IMR-90 (cell line): ENCODE measurements around the gene C19orf25. TPM values are rescaled to one million over a fixed set of nuclear protein-coding genes. Genes with fewer than 3 reads are reported as not detected.

Experiments used
- ATAC-seq: fragments of 200-7000 bp; cut with Tn5 transposase; 2 replicates; pipeline ENCODE4 v1.9.1; 2020; ENCODE audit warnings: low read depth, mild to moderate bottlenecking, moderate library complexity
- BruUV-seq: library from RNA; stranded (reverse); fragments of 400-500 nt; replicated peaks from 2 replicates; lab custom pipeline; 2021; lab: Mats Ljungman, UMichigan
- CTCF ChIA-PET: fragments of 300-600 bp; formaldehyde crosslinking; extraction: SDS; loops from one replicate; lab custom pipeline; 2021; ENCODE audit warnings: antibody characterized with exemption; lab: Yijun Ruan, JAX
- POLR2A ChIA-PET: fragments of 300-600 bp; sonication (Branson Sonifier 250); formaldehyde crosslinking; loops from one replicate; lab custom pipeline; 2022; ENCODE audit warnings: antibody characterized with exemption; ENCODE audit not compliant: unreplicated experiment; lab: Charles Lee
- DNase-seq: peaks from one replicate; pipeline ENCODE4 v3.0.0; 2013
- H2AFZ ChIP-seq: replicated peaks from 2 replicates; pipeline ENCODE3; 2013; ENCODE audit warnings: low read length, mild to moderate bottlenecking; ENCODE audit not compliant: poor library complexity
- H2AK5ac ChIP-seq: 2 replicates; pipeline ENCODE4 v1.6.1; 2013; ENCODE audit warnings: low read depth, low read length, inconsistent platforms
- H2AK9ac ChIP-seq: replicated peaks from 2 replicates; pipeline ENCODE3; 2013; ENCODE audit warnings: mild to moderate bottlenecking, low read depth, low read length, moderate library complexity; ENCODE audit not compliant: poor library complexity
- H2BK120ac ChIP-seq: 2 replicates; pipeline ENCODE4 v1.6.1; 2013; ENCODE audit warnings: low read depth, low read length, inconsistent platforms
- H2BK15ac ChIP-seq: 3 replicates; pipeline ENCODE4 v1.6.1; 2013; ENCODE audit warnings: low read depth, low read length, inconsistent platforms
- H2BK20ac ChIP-seq: 2 replicates; pipeline ENCODE4 v1.6.1; 2013; ENCODE audit warnings: low read depth, mild to moderate bottlenecking, inconsistent platforms, low read length, moderate library complexity
- H2BK5ac ChIP-seq: 2 replicates; pipeline ENCODE4 v1.6.1; 2013; ENCODE audit warnings: mild to moderate bottlenecking, low read depth, low read length, inconsistent platforms; ENCODE audit not compliant: poor library complexity, severe bottlenecking
- H3K14ac ChIP-seq: replicated peaks from 2 replicates; pipeline ENCODE4 v1.6.1; 2013; ENCODE audit warnings: low read depth, low read length, inconsistent platforms
- H3K18ac ChIP-seq: 2 replicates; pipeline ENCODE4 v1.6.1; 2013; ENCODE audit warnings: low read depth, low read length, control low read depth
- H3K23ac ChIP-seq: 2 replicates; pipeline ENCODE4 v1.6.1; 2013; ENCODE audit warnings: low read depth, low read length, inconsistent platforms
- H3K27ac ChIP-seq: 2 replicates; pipeline ENCODE4 v1.5.1; 2013; ENCODE audit warnings: mild to moderate bottlenecking, control low read depth, low read length; ENCODE audit not compliant: insufficient read depth
- H3K27me3 ChIP-seq: 2 replicates; pipeline ENCODE4 v1.6.1; 2013; ENCODE audit warnings: low read length; ENCODE audit not compliant: control insufficient read depth, insufficient read depth
- H3K36me3 ChIP-seq: 2 replicates; pipeline ENCODE4 v1.6.1; 2013; ENCODE audit warnings: low read length, mixed read lengths; ENCODE audit not compliant: control insufficient read depth, insufficient read depth
- H3K4ac ChIP-seq: 2 replicates; pipeline ENCODE4 v1.6.1; 2013; ENCODE audit warnings: low read depth, low read length, inconsistent platforms
- H3K4me1 ChIP-seq: 2 replicates; pipeline ENCODE4 v1.6.1; 2013; ENCODE audit warnings: low read length, mixed read lengths; ENCODE audit not compliant: control insufficient read depth, insufficient read depth
- H3K4me2 ChIP-seq: 2 replicates; pipeline ENCODE4 v1.6.1; 2013; ENCODE audit warnings: low read depth, mild to moderate bottlenecking, control low read depth, low read length, moderate library complexity
- H3K4me3 ChIP-seq: 2 replicates; pipeline ENCODE4 v1.5.1; 2013; ENCODE audit warnings: low read depth, mild to moderate bottlenecking, control low read depth, low read length, moderate library complexity; ENCODE audit not compliant: insufficient read depth
- H3K56ac ChIP-seq: 2 replicates; pipeline ENCODE4 v1.6.1; 2013; ENCODE audit warnings: low read length, inconsistent platforms; ENCODE audit not compliant: insufficient read depth; ENCODE audit errors: extremely low read depth
- H3K79me1 ChIP-seq, 2 experiments: 2 replicates each; pipeline ENCODE4 v1.6.1; 2013; ENCODE audit warnings: low read length in 2 of 2, inconsistent platforms in 1 of 2, low read depth in 1 of 2
- H3K9ac ChIP-seq: 2 replicates; pipeline ENCODE4 v1.6.1; 2013; ENCODE audit warnings: low read depth, low read length, control low read depth
- H3K9me1 ChIP-seq: 2 replicates; pipeline ENCODE4 v1.6.1; 2013; ENCODE audit warnings: low read length, inconsistent platforms; ENCODE audit not compliant: insufficient read depth
- H3K9me3 ChIP-seq: 2 replicates; pipeline ENCODE4 v1.6.1; 2013; ENCODE audit warnings: low read length; ENCODE audit not compliant: control insufficient read depth, insufficient read depth
- H4K20me1 ChIP-seq: 2 replicates; pipeline ENCODE4 v1.6.1; 2013; ENCODE audit warnings: low read length, inconsistent platforms; ENCODE audit not compliant: insufficient read depth
- H4K5ac ChIP-seq: 2 replicates; pipeline ENCODE4 v1.6.1; 2013; ENCODE audit warnings: mild to moderate bottlenecking, low read depth, low read length, control low read depth
- H4K8ac ChIP-seq, 2 experiments: 2 replicates each; pipeline ENCODE4 v1.6.1; 2013; ENCODE audit warnings: low read depth in 2 of 2, low read length in 2 of 2, control low read depth in 1 of 2, inconsistent platforms in 1 of 2
- H4K91ac ChIP-seq: 2 replicates; pipeline ENCODE4 v1.6.1; 2013; ENCODE audit warnings: low read depth, low read length, inconsistent platforms; ENCODE audit not compliant: insufficient read depth
- CEBPB ChIP-seq: IDR thresholded peaks from 2 replicates; pipeline ENCODE4 v1.6.1; 2012; ENCODE audit warnings: low read depth, low read length, improper control_type of control experiment
- MAZ ChIP-seq: IDR thresholded peaks from 2 replicates; pipeline ENCODE4 v1.6.1; 2012; ENCODE audit warnings: low read depth, mild to moderate bottlenecking, low read length, improper control_type of control experiment, moderate library complexity, borderline replicate concordance
- MXI1 ChIP-seq: IDR thresholded peaks from 2 replicates; pipeline ENCODE4 v1.6.1; 2012; ENCODE audit warnings: low read depth, mild to moderate bottlenecking, low read length, moderate library complexity, borderline replicate concordance
- RCOR1 ChIP-seq: IDR thresholded peaks from 2 replicates; pipeline ENCODE4 v1.6.1; 2012; ENCODE audit warnings: mild to moderate bottlenecking, low read length, improper control_type of control experiment; ENCODE audit not compliant: insufficient replicate concordance
- WGBS, 2 experiments: methylation state at CpG; one replicate each; pipeline versions ENCODE4 v1.1.5 to v1.1.7; 2013; ENCODE audit warnings: missing lambda C conversion rate in 2 of 2; ENCODE audit not compliant: insufficient read length in 1 of 2; ENCODE audit errors: extremely low coverage in 2 of 2; 5-methylcytosine and 5-hydroxymethylcytosine counted together
- dilution Hi-C: fragments of 300-500 bp; cut with HindIII; formaldehyde crosslinking; loops from one replicate; pipeline ENCODE4 v1.14.3; 2018; ENCODE audit warnings: low sequenced_read_pairs; ENCODE audit not compliant: unreplicated experiment
- in situ Hi-C: fragments of 300-500 bp; cut with MboI; formaldehyde crosslinking; loops from 3 replicates; pipeline ENCODE4 v1.14.3; 2019; ENCODE audit warnings: low sequenced_read_pairs, inconsistent platforms, mixed read lengths
- intact Hi-C: fragments of 100-400 bp; cut with micrococcal nuclease; formaldehyde crosslinking; loops from 2 replicates; pipeline ENCODE4 v1.10.0; 2022
- polyA plus RNA-seq, 3 experiments: library from polyadenylated mRNA; depleted of rRNA; stranded (reverse); fragments of >200 nt; gene quantifications; 2 replicates each; pipeline ENCODE4 v1.2.3, GENCODE V29; 2012; ENCODE audit warnings: low replicate concordance in 1 of 3
- total RNA-seq: library from RNA; depleted of rRNA; stranded (reverse); fragments of >200 nt; gene quantifications from 2 replicates; pipeline ENCODE4 v1.2.3, GENCODE V29; 2012

C19orf25 gene
- total and polyA plus RNA-seq, 2 of the 4 experiments (the other 2 are of a cell fraction): 10.4 to 34.9 TPM

DNA sequence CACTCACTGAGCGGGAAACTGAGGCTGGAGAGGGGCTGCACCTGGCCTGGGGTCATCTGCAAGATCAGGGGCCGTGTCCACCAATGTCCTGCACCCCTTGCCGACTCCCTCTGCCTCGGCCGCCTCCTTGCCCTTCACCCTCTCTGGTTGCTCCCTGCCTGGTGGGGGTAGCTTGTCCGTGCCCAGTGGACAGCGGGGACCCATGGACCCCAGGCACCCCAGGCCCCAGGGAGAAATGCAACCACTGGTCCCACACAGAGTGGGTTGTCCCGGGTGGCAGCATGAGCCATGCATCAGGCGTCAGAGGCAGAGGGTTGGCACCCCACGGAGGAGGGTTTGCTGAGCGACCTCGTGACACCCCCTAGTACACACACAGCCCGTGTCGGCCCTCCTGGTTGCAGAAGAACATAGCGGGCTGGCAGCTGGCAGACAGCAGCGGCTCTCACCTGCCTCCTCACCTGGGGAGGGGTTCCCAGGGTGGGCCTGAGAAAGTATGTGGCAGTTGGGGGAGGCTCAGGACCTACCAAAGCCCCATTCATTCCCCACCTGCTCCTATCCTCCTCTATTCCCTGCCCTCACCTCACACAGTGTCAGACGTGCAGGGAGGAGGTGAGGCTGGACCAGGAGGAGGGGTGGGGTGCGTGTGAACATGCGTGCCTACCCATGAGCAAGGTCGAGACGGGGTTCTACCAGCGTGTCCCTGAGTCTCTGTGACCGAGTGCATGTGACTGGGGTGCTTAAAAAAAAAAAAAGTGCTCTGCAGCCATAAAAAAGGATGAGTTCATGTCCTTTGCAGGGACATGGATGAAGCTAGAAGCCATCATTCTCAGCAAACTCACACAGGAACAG lies 25.1 kb upstream of the C19orf25 start:
- 64% methylated on average over 7 of the region's 23 CpGs; no CpG with 5 or more reads in 1 of the 2 experiments for WGBS, 2 experiments
- no peak overlapping the region for H3K23ac ChIP-seq
- H4K8ac ChIP-seq: peak overlapping the region; percentile 19 to 35; a peak in 1 of 4 replicates
- no peak overlapping the region for H3K14ac ChIP-seq
- H3K4me2 ChIP-seq: no peak overlapping the region; the same call in 1 of the 2 replicates
- H2BK20ac ChIP-seq: no peak overlapping the region
- peaks cover 5% of the 10 kb centered on the region for H3K4me1 ChIP-seq
- H3K27me3 ChIP-seq: peaks cover 7% of the 10 kb centered on the region; the same call in 1 of the 2 replicates
- TF ChIP-seq RCOR1 (no peak), MXI1 (no peak), CEBPB (no peak), MAZ (no peak)
- H3K27ac ChIP-seq: no peak overlapping the region
- no peaks in the 10 kb centered on the region for H3K79me1 ChIP-seq
- POLR2A ChIA-PET: no interaction called here
- no peak overlapping the region for H2AK5ac ChIP-seq
- H4K5ac ChIP-seq: no peak overlapping the region; the same call in 1 of the 2 replicates
- intact Hi-C loops (no loop called here), dilution Hi-C loops (no loop called here), in situ Hi-C loops (no loop called here)
- no peak for ATAC-seq
- no peaks in the 10 kb centered on the region for H3K9me3 ChIP-seq
- no peaks in the 10 kb centered on the region; the same call in 1 of the 2 replicates for H4K20me1 ChIP-seq
- BruUV-seq: no TSS peak
- no peak overlapping the region for H3K56ac ChIP-seq
- H2BK15ac ChIP-seq: no peak overlapping the region
- peak overlapping the region; percentile 71 for H2AFZ ChIP-seq
- no peaks in the 10 kb centered on the region; the same call in 1 of the 2 replicates for H3K9me1 ChIP-seq
- no peak overlapping the region for H2BK120ac ChIP-seq
- no peak overlapping the region for H3K4ac ChIP-seq
- no peak overlapping the region for H4K91ac ChIP-seq
- CTCF ChIA-PET: no interaction called here
- no peak overlapping the region for H3K18ac ChIP-seq
- peaks cover 8% of the 10 kb centered on the region for H3K36me3 ChIP-seq
- no peak overlapping the region for H3K4me3 ChIP-seq
- H3K9ac ChIP-seq: no peak overlapping the region
- peak overlapping the region; percentile 76 for H2AK9ac ChIP-seq
- H2BK5ac ChIP-seq: no peak overlapping the region
- no peak for DNase-seq
